ENCODE results near the gene DCAF12L1.

The DCAF12L1 gene

GRCh38 chrX:126552313-126553022 is at the start of gene DCAF12L1:
Gene DCAF12L1, minus strand, starts transcription at chrX:126552814. Its CDS starts 206 bp downstream, at chrX:126552608.
- H3K9me3 ChIP-seq (replicated peaks; ENCODE audit: insufficient read depth, low read length), result no peaks in the 10 kb centered on the region
- no peaks in the 10 kb centered on the region for H3K36me3 ChIP-seq (replicated peaks; ENCODE audit: insufficient read depth, low read length)
- no peak within 1 kb of the TSS for H3K27ac ChIP-seq (ENCODE audit: low read length)
- no peak for DNase-seq
- no peaks in the 10 kb centered on the region for H3K4me1 ChIP-seq (ENCODE audit: low read length)
- no peaks in the 10 kb centered on the region for H3F3A ChIP-seq (ENCODE audit: insufficient read depth, low read length)
- no peak within 1 kb of the TSS for H2AFZ ChIP-seq (ENCODE audit: low read length)
- no peaks in the 10 kb centered on the region for H3K9me2 ChIP-seq (replicated peaks; ENCODE audit: insufficient read depth, low read length)
- H3K27me3 ChIP-seq (replicated peaks; ENCODE audit: insufficient read depth, low read length), result no peaks in the 10 kb centered on the region
- no peaks in the 10 kb centered on the region for H3K79me2 ChIP-seq (ENCODE audit: low read length)
- no peak within 1 kb of the TSS for H3K4me3 ChIP-seq (ENCODE audit: low read length)
- H4K20me1 ChIP-seq (ENCODE audit: insufficient read depth, low read length), result no peaks in the 10 kb centered on the region
- H3K4me2 ChIP-seq (ENCODE audit: low read depth, low read length), result no peak within 1 kb of the TSS
- TF ChIP-seq CTCF (IDR thresholded peaks at IDR 0.05; ENCODE audit: low read length) (no peak), EZH2 (optimal IDR thresholded peaks at IDR 0.05; ENCODE audit: low read depth, low read length) (no peak), EZH2phosphoT487 (IDR thresholded peaks at IDR 0.05; ENCODE audit: low read length) (no peak)
- no peak within 1 kb of the TSS for H3K9ac ChIP-seq (ENCODE audit: low read length)

- Histone ChIP-seq H3F3A (ENCODE audit: insufficient read depth, low read length) (no peaks in the 10 kb centered on the region), H3K9me3 (replicated peaks; ENCODE audit: insufficient read depth, low read length) (no peaks in the 10 kb centered on the region), H3K4me2 (ENCODE audit: low read depth, low read length) (no peak overlapping the region), H2AFZ (ENCODE audit: low read length) (no peak overlapping the region), H3K36me3 (replicated peaks; ENCODE audit: insufficient read depth, low read length) (no peaks in the 10 kb centered on the region), H4K20me1 (ENCODE audit: insufficient read depth, low read length) (no peaks in the 10 kb centered on the region), H3K9ac (ENCODE audit: low read length) (no peak overlapping the region), H3K79me2 (ENCODE audit: low read length) (no peaks in the 10 kb centered on the region), H3K27me3 (replicated peaks; ENCODE audit: insufficient read depth, low read length) (no peaks in the 10 kb centered on the region), H3K9me2 (replicated peaks; ENCODE audit: insufficient read depth, low read length) (no peaks in the 10 kb centered on the region), H3K27ac (ENCODE audit: low read length) (no peak overlapping the region), H3K4me3 (ENCODE audit: low read length) (no peak overlapping the region), H3K4me1 (ENCODE audit: low read length) (no peaks in the 10 kb centered on the region)
- TF ChIP-seq EZH2phosphoT487 (IDR thresholded peaks at IDR 0.05; ENCODE audit: low read length) (no peak), EZH2 (optimal IDR thresholded peaks at IDR 0.05; ENCODE audit: low read depth, low read length) (no peak), CTCF (IDR thresholded peaks at IDR 0.05; ENCODE audit: low read length) (no peak)
- DNase-seq, result no peak
Measured at GRCh38 chrX:126580877-126581276, 28.3 kb upstream of the DCAF12L1 start.

- Histone ChIP-seq H3K9ac (ENCODE audit: low read length) (no peak overlapping the region), H3K79me2 (ENCODE audit: low read length) (no peaks in the 10 kb centered on the region), H3K36me3 (replicated peaks; ENCODE audit: insufficient read depth, low read length) (no peaks in the 10 kb centered on the region), H4K20me1 (ENCODE audit: insufficient read depth, low read length) (no peaks in the 10 kb centered on the region), H3F3A (ENCODE audit: insufficient read depth, low read length) (no peaks in the 10 kb centered on the region), H3K4me1 (ENCODE audit: low read length) (no peaks in the 10 kb centered on the region), H3K9me2 (replicated peaks; ENCODE audit: insufficient read depth, low read length) (no peaks in the 10 kb centered on the region), H3K4me2 (ENCODE audit: low read depth, low read length) (no peak overlapping the region), H3K27ac (ENCODE audit: low read length) (no peak overlapping the region), H3K9me3 (replicated peaks; ENCODE audit: insufficient read depth, low read length) (no peaks in the 10 kb centered on the region), H3K27me3 (replicated peaks; ENCODE audit: insufficient read depth, low read length) (no peaks in the 10 kb centered on the region), H2AFZ (ENCODE audit: low read length) (no peak overlapping the region), H3K4me3 (ENCODE audit: low read length) (no peak overlapping the region)
- no peak for DNase-seq
- no peak for TF ChIP-seq EZH2phosphoT487 (IDR thresholded peaks at IDR 0.05; ENCODE audit: low read length)
- TF ChIP-seq CTCF (IDR thresholded peaks at IDR 0.05; ENCODE audit: low read length), result no peak
- no peak for TF ChIP-seq EZH2 (optimal IDR thresholded peaks at IDR 0.05; ENCODE audit: low read depth, low read length)
Measured at GRCh38 chrX:126575911-126576310, 23.3 kb upstream of the DCAF12L1 start.

Measured in MM.1S (cell line).